ENCODE measurements around the gene FUCA1. TPM values are rescaled to one million over a fixed set of nuclear protein-coding genes. Genes with fewer than 3 reads are reported as not detected.
A peak's percentile ranks its signal among the peaks of the same experiment; 100 is the strongest.

Gene FUCA1
- total and polyA plus RNA-seq, 2 of the 8 experiments (the other 6 are each of a cell fraction or from before 2014, with no cell fraction given): 5.9 to 6.4 TPM

GRCh38 chr1:23838401-23838866 is 29.7 kb downstream of the FUCA1 start:
- H3K4me2 ChIP-seq (ENCODE audit: insufficient read depth in 1 of 2, low read depth in 2 of 2, low read length in 2 of 2): peak overlapping the region; percentile 68 to 99
- H3K9me3 ChIP-seq (ENCODE audit: insufficient read depth in 2 of 2, low read depth in 1 of 2, low read length in 1 of 2): no peaks in the 10 kb centered on the region
- no peak overlapping the region for H2AK5ac ChIP-seq (ENCODE audit: low read depth, low read length)
- H3K23me2 ChIP-seq (ENCODE audit: low read depth, low read length): peaks cover 7% of the 10 kb centered on the region
- H2BK20ac ChIP-seq (ENCODE audit: low read length): no peak overlapping the region
- ChIA-PET CTCF (ENCODE audit: partially characterized antibody) (interaction anchor here (0.5 to 2.2 kb wide), 5 partner anchors 17 to 191 kb away, joined by 3 to 8 read pairs (median 4); partner anchors contain the start of gene FUCA1), POLR2A (ENCODE audit: partially characterized antibody) (interaction anchor here (0.7 to 1.0 kb wide), 2 partner anchors 13 to 39 kb away, joined by 3 read pairs; partner anchors contain the start of gene HMGCL)
- 13% methylated on average over 5 of the region's 21 CpGs; no CpG with 5 or more reads in 1 of the 2 experiments for WGBS, 2 experiments (ENCODE audit: extremely low coverage in 1 of 2, insufficient coverage in 1 of 2, insufficient read length in 1 of 2, insufficient replicate concordance in 2 of 2, low coverage in 1 of 2, low lambda C conversion rate in 2 of 2, missing lambda C conversion rate in 1 of 2)
- no peak overlapping the region for H3K27ac ChIP-seq (ENCODE audit: low read depth, low read length)
- FAIRE-seq (no peak), DNase-seq (ENCODE audit: low read depth in 1 of 2, low spot score in 2 of 2) (peak in 1 of 2 experiments; percentile 78)
- H4K5ac ChIP-seq (ENCODE audit: insufficient read length, low read depth, low read length): no peak overlapping the region
- no peak overlapping the region for H2BK5ac ChIP-seq (ENCODE audit: low read depth, low read length)
- no peak overlapping the region for H3K56ac ChIP-seq (replicated peaks; ENCODE audit: insufficient read length, low read depth, low read length)
- no peaks in the 10 kb centered on the region for H4K20me1 ChIP-seq (replicated peaks in 1 of 2; ENCODE audit: control insufficient read depth in 1 of 2, insufficient read depth in 2 of 2, low read length in 2 of 2)
- H3K79me1 ChIP-seq (ENCODE audit: low read depth, low read length): no peaks in the 10 kb centered on the region
- H2BK12ac ChIP-seq (ENCODE audit: low read depth, low read length): no peak overlapping the region
- no peaks in the 10 kb centered on the region for H3K36me3 ChIP-seq (ENCODE audit: control insufficient read depth in 2 of 4, insufficient read depth in 4 of 4, low read length in 3 of 4)
- no peak overlapping the region for H3K9ac ChIP-seq (replicated peaks in 1 of 4; ENCODE audit: extremely low read depth in 1 of 4, low read depth in 3 of 4, low read length in 3 of 4)
- peak overlapping the region; percentile 73; the same call in 1 of the 2 replicates for H2AFZ ChIP-seq (ENCODE audit: low read length)
- no peak overlapping the region for H2BK120ac ChIP-seq (replicated peaks; ENCODE audit: low read depth, low read length)
- no peak overlapping the region for H2BK15ac ChIP-seq (ENCODE audit: low read length)
- no peak overlapping the region for H3K14ac ChIP-seq (ENCODE audit: insufficient read length)
- no peak overlapping the region for H3K4ac ChIP-seq (replicated peaks; ENCODE audit: insufficient read length, low read depth, low read length)
- peak overlapping the region; percentile 21 to 56 (median 35); a peak in 6 of 8 replicates for H3K4me3 ChIP-seq (ENCODE audit: extremely low read depth in 1 of 4, insufficient read depth in 2 of 4, low read depth in 3 of 4, low read length in 4 of 4)
- no peak overlapping the region for H4K91ac ChIP-seq (replicated peaks; ENCODE audit: insufficient read length, low read length)
- H4K8ac ChIP-seq (ENCODE audit: extremely low read depth, insufficient read depth, low read length): no peak overlapping the region
- no peaks in the 10 kb centered on the region for H3K79me2 ChIP-seq (ENCODE audit: control insufficient read depth in 1 of 2, insufficient read depth in 2 of 2, low read length in 2 of 2)
- H3K27me3 ChIP-seq (replicated peaks in 1 of 4; ENCODE audit: control insufficient read depth in 3 of 4, extremely low read depth in 1 of 4, insufficient read depth in 3 of 4, low read length in 3 of 4): peaks cover 0 to 7% (median 6%) of the 10 kb centered on the region in 4 experiments; a peak in 5 of 7 replicates
- no peak overlapping the region for H3K18ac ChIP-seq (ENCODE audit: extremely low read depth, low read length)
- no peak overlapping the region for H3K23ac ChIP-seq (ENCODE audit: insufficient read length)
- H3K4me1 ChIP-seq (replicated peaks in 1 of 4; ENCODE audit: control insufficient read depth in 3 of 4, insufficient read depth in 4 of 4, low read length in 3 of 4): peaks cover 0 to 4% (median 2%) of the 10 kb centered on the region in 4 experiments; a peak in 4 of 7 replicates
- TF ChIP-seq, protein P1, sequence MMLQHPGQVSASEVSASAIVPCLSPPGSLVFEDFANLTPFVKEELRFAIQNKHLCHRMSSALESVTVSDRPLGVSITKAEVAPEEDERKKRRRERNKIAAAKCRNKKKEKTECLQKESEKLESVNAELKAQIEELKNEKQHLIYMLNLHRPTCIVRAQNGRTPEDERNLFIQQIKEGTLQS (IDR thresholded peaks at IDR 0.05; ENCODE audit: insufficient read depth, low read depth, low read length): no peak
- no peak for TF ChIP-seq RFX5 (IDR thresholded peaks at IDR 0.05; ENCODE audit: borderline replicate concordance, low read depth, low read length)
- TF ChIP-seq SP4 (IDR thresholded peaks at IDR 0.05; ENCODE audit: low read length): no peak
- no peak for TF ChIP-seq POLR2A (IDR thresholded peaks at IDR 0.05; ENCODE audit: control extremely low read depth in 1 of 2, low read depth in 2 of 2, low read length in 2 of 2)
- TF ChIP-seq SIX5 (IDR thresholded peaks at IDR 0.05; ENCODE audit: low read depth, low read length): no peak
- TF ChIP-seq BACH1 (IDR thresholded peaks at IDR 0.05; ENCODE audit: low read length): no peak
- TF ChIP-seq, protein P2, sequence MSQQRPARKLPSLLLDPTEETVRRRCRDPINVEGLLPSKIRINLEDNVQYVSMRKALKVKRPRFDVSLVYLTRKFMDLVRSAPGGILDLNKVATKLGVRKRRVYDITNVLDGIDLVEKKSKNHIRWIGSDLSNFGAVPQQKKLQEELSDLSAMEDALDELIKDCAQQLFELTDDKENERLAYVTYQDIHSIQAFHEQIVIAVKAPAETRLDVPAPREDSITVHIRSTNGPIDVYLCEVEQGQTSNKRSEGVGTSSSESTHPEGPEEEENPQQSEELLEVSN (IDR thresholded peaks at IDR 0.05): no peak
- TF ChIP-seq RAD21 (IDR thresholded peaks at IDR 0.05 in 1 of 2, conservative IDR thresholded peaks at IDR 0.05 in 1 of 2; ENCODE audit: low read depth in 2 of 2, low read length in 2 of 2): no peak
- TF ChIP-seq SP2 (IDR thresholded peaks at IDR 0.05; ENCODE audit: low read length): no peak
- peak; percentile 50; the same call in 1 of the 2 replicates for TF ChIP-seq CEBPB (IDR thresholded peaks at IDR 0.05; ENCODE audit: low read depth, low read length)
- no peak for TF ChIP-seq SIRT6 (IDR thresholded peaks at IDR 0.05; ENCODE audit: low read length)
- TF ChIP-seq SP1 (IDR thresholded peaks at IDR 0.05; ENCODE audit: low read depth, low read length): no peak
- no peak for TF ChIP-seq SAP30 (IDR thresholded peaks at IDR 0.05; ENCODE audit: insufficient read depth, insufficient replicate concordance, low read length)

All from H1 (cell line).